PFSK-1 (cell line): ENCODE data around the gene OSGEP.

ENCODE experiments used
- FOXP2 ChIP-seq: optimal IDR thresholded peaks from 2 replicates; pipeline ENCODE3; 2011; ENCODE audit warnings: borderline replicate concordance, control low read depth, inconsistent platforms; ENCODE audit not compliant: insufficient read depth; ENCODE audit errors: extremely low read length, extremely low read depth
- POLR2AphosphoS5 ChIP-seq: IDR thresholded peaks from 2 replicates; pipeline ENCODE4 v1.6.1; 2012; ENCODE audit warnings: low read depth, mild to moderate bottlenecking, control low read depth, low read length, moderate library complexity
- SIN3A ChIP-seq: IDR thresholded peaks from 2 replicates; pipeline ENCODE4 v1.6.1; 2012; ENCODE audit warnings: mild to moderate bottlenecking, low read length, moderate library complexity, borderline replicate concordance; ENCODE audit not compliant: insufficient read depth
- TAF1 ChIP-seq: IDR thresholded peaks from 2 replicates; pipeline ENCODE4 v1.6.1; 2012; ENCODE audit warnings: low read length, control low read depth, borderline replicate concordance; ENCODE audit not compliant: insufficient read depth
- TF ChIP-seq, protein P1 (sequence below), 2 experiments: IDR thresholded peaks; 2 replicates each; pipeline versions ENCODE4 v1.6.1 to v1.8.0; 2011 to 2012; ENCODE audit warnings: low read depth in 2 of 2, low read length in 2 of 2, control low read depth in 1 of 2, inconsistent platforms in 1 of 2, mild to moderate bottlenecking in 1 of 2, moderate library complexity in 1 of 2; ENCODE audit not compliant: insufficient read depth in 1 of 2

OSGEP gene

DNA sequence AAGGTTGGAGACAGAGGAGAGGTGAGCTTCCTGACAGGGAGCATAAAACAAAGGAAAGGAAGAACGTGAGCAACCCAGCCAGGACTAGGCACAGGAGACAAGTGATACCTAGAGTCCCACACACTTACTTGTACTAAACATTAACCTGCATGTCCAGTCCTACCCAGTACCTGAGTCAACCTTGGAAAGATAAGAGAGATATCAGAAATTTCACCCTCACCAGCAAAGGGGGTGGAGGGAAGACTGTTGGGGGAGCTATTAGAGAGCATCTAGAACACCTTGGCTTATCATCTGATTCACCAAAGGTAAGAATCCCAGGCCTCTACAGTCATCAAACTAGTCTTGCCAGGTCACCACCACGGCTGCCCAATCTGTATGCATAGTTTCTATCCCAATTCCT lies 29.8 kb downstream of the OSGEP start:
- TF ChIP-seq TAF1 (no peak), SIN3A (no peak), POLR2AphosphoS5 (no peak), FOXP2 (no peak)
- TF ChIP-seq, protein P1, sequence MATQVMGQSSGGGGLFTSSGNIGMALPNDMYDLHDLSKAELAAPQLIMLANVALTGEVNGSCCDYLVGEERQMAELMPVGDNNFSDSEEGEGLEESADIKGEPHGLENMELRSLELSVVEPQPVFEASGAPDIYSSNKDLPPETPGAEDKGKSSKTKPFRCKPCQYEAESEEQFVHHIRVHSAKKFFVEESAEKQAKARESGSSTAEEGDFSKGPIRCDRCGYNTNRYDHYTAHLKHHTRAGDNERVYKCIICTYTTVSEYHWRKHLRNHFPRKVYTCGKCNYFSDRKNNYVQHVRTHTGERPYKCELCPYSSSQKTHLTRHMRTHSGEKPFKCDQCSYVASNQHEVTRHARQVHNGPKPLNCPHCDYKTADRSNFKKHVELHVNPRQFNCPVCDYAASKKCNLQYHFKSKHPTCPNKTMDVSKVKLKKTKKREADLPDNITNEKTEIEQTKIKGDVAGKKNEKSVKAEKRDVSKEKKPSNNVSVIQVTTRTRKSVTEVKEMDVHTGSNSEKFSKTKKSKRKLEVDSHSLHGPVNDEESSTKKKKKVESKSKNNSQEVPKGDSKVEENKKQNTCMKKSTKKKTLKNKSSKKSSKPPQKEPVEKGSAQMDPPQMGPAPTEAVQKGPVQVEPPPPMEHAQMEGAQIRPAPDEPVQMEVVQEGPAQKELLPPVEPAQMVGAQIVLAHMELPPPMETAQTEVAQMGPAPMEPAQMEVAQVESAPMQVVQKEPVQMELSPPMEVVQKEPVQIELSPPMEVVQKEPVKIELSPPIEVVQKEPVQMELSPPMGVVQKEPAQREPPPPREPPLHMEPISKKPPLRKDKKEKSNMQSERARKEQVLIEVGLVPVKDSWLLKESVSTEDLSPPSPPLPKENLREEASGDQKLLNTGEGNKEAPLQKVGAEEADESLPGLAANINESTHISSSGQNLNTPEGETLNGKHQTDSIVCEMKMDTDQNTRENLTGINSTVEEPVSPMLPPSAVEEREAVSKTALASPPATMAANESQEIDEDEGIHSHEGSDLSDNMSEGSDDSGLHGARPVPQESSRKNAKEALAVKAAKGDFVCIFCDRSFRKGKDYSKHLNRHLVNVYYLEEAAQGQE (IDR thresholded peaks at IDR 0.05; ENCODE audit: insufficient read depth in 1 of 2, low read depth in 2 of 2, low read length in 2 of 2) = no peak

DNA sequence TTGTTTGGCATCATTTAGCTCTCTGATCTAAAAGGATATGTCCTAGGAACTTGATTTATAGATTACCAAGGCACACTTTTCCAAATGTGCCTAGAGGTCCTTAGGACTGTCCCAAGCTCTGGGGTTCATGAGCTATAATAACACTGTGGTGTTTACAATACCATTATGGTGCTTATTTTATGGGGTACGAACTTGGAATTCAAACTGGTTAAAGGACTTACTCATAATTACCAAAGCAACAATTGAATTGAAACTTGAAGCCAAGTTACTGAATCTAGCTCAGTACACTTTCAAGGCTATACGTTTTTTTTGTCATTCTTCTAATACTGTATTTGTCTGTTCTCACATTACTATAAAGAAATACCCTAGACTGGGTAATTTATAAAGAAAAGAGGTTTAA lies 31.7 kb downstream of the OSGEP start:
- TF ChIP-seq SIN3A (no peak), TAF1 (no peak), POLR2AphosphoS5 (no peak), FOXP2 (no peak)
- TF ChIP-seq, protein P1 (IDR thresholded peaks at IDR 0.05; ENCODE audit: insufficient read depth in 1 of 2, low read depth in 2 of 2, low read length in 2 of 2) = no peak

DNA sequence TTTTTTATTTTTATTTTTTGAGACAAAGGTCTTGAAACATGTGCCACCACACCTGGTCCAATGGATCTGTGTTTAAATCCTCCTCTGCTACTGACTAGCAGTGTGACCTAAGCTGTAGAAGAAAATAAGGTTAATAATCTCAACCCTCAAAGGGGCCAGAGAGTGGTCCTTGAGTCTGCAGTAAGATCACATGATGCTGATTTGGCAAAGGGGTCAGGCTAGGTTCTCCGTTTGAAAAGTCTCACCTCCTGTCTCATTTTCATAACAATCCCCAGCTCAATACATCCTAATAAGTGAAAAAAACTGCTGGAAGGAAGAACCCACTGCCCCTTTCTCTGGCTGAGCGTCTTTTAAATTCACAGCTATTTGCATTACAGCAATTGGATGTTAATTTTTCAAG lies 33.3 kb downstream of the OSGEP start:
- TF ChIP-seq SIN3A (no peak), POLR2AphosphoS5 (no peak), TAF1 (no peak), FOXP2 (no peak)
- TF ChIP-seq, protein P1 (IDR thresholded peaks at IDR 0.05; ENCODE audit: insufficient read depth in 1 of 2, low read depth in 2 of 2, low read length in 2 of 2) = no peak

DNA sequence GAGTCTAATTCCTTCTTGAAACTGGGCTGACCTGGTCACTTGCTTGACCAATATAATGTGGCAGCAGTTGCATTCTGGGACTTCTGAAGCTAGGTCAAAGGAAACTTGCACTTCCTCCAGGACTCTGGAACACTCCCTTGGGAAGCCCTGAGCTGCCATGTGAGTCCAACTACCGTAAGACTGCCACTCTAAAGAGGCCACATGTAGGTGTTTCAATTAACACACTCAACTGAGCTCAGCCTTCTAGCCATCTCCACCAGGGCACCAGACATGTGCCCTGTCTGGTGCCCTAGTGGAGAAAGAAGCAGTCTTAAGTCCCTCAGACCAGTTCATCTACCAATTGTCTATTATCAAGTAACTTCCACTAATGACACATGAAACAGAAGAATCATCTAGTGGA lies 35.2 kb downstream of the OSGEP start:
- no peak for TF ChIP-seq FOXP2

DNA sequence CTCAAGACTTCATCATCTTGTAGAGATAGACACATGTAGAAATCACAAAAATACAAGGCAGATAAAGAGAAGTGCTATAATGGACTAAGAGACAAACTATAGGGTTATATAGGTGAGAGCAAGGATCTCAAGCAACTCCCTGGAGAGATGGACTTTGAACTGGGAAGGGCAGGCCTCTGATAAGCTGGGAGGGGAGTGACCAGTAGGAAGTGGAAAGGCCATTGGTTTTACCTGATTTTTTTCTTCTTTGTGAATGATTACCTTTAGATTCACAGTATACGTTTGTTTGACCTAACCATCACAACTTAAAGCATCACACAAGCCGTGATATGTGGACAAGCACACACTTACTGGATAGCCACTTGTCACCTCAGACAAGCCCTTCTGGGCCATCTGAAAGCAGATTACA lies 36.1 kb downstream of the OSGEP start:
- TF ChIP-seq, protein P1 (IDR thresholded peaks at IDR 0.05; ENCODE audit: insufficient read depth in 1 of 2, low read depth in 2 of 2, low read length in 2 of 2) = no peak
- TF ChIP-seq FOXP2 (no peak), SIN3A (no peak), POLR2AphosphoS5 (no peak), TAF1 (no peak)
